GM19351 (cell line): ENCODE measurements around the gene CAVIN2.

ENCODE experiments used
- ATAC-seq: cut with Tn5 transposase; IDR thresholded peaks from one replicate; pipeline ENCODE4 v1.9.1; 2021; ENCODE audit warnings: mild to moderate bottlenecking, moderate library complexity; ENCODE audit not compliant: unreplicated experiment

The CAVIN2 gene

DNA sequence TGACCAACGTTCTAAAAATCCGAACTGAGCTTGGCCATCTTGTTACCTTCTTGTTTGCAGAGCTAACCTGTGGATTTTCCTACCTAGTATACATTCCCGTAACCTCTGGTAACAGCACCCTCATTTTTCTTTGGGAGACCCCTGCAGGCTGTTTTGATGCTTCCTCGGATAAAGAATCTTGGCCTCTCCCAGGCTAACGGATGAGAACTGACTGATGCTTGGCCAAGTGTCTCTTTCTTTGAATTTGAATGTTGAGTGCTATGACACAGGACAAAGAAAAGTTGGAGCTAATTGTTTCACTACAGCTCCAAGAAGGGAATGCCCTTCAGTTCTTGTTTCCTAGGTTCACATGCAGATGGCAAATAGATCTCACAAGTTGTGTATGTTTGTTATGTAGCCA, 19.3 kb upstream of the CAVIN2 start:
- ATAC-seq, result no peak

DNA sequence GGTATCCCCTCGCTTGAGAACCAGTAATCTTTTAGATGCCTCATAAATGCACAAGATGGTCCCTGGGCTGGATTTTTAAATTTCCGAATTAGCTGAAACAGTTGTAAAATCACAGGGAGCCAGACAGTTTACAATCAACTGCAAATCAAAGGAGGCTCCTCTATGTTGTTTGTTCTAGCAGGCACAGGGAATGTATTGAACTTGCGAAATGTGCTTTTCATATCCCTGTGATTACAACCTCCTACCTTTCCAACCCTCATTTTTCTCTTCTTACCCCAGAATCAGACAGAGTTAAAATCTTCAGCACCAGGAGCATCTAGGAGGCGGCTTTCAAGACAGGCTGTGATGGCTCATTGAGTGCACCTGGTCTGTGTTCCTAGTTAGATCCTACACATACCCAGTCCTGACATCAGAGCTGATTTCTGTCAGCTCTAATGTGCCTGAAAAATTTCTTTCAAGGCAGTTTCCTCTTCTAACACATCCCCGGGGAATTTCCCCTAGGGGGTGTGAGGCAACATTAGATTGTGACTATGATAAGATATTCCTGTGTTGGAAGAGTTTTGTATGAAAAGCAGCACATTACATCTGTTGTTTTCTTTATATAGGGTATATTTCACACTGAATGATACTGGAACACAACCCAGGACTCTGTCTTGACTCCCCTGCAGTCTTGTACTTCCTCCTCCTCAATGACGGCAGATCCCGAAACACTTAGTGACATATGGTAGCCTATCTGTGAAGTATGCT, 17.9 kb upstream of the CAVIN2 start:
- no peak for ATAC-seq

DNA sequence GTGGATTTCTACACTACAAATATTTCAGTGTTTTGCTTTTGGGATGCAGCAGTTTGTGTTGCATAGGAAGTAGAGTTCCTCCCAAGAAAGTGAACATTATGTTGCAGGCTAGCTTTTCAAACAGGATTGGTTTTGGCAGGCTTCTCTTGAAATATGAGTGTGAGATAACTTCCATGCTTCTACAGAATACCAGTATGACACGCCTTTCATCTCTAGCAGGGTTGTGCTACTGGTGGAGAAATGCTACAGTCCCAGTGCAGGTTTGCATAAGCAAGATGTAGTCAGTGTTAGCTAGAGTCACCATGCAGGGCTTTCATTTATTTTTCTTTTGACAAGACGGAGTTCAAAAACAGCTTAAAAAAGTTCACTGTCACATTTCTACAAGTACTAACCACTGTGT, 17.1 kb upstream of the CAVIN2 start:
- no peak for ATAC-seq

DNA sequence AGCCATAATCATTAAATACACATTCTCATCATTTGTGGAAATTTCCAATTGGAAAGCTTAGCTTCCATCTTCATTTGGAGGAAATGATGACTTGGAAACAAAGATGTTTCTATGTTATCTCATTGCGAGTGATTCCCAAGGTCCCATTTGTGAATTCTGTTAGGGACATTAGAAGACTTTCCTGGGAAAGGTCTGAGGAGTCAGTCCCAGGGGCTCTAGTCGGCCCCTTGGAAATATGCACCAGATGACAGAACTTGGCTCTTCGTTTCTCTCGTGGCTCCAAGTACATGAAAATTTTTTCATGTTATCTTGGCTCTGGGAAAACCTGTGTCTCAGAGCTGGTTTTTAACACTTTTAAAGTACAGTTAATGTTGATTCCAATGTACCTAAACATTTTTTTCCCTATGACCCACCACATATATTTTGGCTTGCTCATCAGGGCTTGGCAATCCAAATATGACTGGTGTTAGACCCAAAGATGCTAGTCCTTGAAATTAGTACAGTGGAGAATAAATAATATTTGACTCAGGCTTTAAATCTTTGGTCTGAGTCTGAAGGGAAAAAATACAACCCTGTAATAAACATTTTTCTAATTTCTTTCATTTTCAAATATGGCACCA, 15.4 kb upstream of the CAVIN2 start:
- no peak for ATAC-seq

DNA sequence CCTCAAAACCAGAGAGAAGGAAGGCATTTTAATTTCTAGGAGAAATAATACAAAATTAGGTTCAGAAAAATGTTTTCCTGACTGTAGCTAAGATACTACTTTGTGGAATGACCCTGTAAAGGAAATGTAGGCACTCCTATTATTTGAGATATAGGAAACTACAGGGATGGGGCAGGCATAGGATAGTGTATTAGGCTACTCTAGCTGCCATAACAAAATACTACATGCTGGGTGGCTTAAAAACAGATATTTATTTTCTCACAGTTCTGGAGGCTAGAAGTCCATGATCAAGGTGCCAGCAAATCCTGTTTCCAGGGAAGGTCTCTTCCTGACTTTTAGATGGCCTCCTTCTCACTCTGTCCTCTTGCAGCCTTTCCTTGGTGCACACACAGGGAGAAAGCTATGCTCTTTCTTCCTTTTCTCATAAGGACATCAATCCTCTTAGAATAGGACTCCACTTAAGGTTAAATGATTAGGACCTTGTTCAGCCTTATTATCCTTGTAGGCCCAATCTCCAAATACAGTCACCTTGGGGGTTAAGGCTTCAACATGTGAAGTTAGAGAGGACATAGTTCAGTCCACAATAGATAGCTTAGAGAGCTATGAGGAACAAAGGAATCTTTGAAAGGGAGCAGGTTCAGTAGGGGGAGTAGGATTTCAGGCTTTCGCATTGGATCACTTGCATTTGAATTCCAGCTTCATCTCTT, 14.0 kb upstream of the CAVIN2 start:
- ATAC-seq, result no peak

DNA sequence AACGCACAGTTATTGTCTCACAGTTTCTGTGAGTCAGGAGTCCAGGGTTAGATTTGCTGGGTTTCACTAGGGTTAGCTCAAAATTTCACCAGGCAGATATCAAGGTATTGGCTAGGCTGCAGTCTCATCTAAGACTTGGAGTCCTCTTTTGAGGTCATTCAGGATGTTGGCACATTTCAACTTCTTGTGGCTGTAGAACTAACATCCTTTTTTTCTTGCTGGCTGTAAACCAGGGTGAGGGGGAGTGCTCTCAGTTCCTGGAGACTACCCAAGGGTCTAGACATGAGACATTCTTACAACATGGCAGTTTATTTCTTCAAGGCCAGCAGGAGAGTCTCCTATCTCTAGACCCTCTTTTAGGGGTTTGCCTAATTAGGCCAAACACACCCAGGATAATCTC, 12.8 kb upstream of the CAVIN2 start:
- no peak for ATAC-seq

DNA sequence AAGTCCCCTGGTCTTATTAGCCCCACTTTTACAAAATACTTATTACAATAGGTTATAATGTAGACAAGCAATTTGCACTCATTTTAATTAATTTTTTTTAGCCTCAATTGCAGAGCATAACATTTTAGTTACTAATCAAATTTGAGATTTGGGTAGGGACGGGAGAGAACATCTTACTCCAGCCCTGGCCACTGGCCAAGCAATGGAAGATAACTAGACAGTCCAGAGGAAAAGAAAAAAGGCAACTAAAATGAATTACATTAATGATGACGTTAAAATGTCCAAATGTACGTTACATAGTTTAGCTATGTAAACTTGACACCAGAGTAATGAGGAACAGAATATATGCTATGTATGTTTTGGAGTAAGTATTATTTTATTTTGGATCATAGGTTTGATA, 11.0 kb upstream of the CAVIN2 start:
- ATAC-seq, result no peak

DNA sequence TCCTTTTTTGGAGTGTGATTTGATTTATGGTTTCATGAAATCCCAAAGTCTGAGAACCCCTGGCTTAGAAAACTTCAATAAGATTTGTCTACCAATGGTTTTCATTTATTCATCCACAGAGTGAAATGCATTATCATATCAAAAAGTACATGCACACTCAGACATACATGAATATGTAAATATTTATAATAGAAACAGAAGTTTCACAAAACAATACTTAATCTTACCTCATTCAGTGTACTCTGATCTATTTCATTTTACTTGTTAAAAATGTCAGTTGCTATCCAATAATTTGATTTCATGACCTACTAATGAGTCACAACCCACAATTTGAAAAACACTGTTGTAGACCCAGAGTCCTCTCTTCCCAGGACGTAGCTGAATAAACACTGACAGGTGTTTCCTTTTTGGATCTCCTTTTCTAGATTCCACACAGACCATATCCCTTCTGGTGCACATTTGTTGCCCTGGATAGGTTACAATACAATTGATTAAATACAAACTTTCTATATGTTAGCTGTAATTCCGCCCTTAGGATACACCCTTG, 10.4 kb upstream of the CAVIN2 start:
- ATAC-seq, result no peak

DNA sequence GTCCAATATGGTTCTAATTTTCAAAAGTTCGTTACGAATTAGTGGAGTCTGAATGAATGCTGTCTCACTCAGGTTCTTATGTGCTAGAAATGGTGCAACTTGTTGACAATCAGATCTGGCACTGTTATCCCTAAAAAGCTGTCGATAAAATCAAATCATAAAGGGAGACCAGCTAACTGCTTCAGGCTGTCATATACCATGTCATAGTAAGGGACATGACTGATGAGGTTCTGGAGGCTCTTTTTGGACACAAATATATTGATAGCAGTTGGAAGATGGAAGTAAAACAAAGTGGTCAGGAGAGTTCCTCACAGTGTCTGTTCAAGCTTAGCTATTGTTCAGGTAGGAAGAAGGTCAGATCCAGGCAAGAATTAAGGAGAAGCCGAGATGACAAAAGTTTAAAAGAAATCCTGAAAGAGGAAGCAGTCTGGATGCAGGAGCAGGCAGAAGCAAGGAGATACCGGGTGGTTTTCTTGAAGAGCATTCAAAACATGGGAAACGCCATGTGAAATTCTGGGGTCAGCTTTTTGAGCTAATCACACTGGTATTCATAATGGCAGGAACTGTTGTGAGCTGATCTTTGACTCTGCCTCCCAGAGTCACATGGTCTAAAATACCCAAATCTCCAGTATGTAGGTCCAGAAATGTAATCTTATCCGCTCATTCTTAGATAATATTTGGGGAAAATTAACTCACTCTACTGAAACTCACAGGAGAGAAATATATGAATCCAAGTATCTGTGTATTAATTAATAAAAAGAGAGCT, 9.4 kb upstream of the CAVIN2 start:
- no peak for ATAC-seq

DNA sequence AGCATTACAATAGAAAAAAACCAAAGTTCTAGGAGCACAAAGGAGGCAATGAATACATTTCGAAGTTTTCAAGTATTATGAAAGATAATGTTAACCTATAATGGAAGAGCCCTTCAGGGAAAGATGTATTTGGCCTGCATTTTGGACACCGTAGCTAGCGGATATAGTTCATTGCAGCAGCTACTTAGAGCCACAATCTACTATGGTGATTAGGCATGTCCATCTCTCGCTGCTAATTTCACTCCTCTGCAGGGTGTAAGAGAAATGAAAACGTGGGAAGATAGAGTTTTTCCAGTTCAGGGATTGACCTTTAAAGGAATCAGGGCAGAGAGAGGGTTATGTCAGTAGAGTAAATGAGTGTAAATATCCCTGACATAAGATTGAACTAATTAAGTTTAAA, 8.5 kb upstream of the CAVIN2 start:
- no peak for ATAC-seq

DNA sequence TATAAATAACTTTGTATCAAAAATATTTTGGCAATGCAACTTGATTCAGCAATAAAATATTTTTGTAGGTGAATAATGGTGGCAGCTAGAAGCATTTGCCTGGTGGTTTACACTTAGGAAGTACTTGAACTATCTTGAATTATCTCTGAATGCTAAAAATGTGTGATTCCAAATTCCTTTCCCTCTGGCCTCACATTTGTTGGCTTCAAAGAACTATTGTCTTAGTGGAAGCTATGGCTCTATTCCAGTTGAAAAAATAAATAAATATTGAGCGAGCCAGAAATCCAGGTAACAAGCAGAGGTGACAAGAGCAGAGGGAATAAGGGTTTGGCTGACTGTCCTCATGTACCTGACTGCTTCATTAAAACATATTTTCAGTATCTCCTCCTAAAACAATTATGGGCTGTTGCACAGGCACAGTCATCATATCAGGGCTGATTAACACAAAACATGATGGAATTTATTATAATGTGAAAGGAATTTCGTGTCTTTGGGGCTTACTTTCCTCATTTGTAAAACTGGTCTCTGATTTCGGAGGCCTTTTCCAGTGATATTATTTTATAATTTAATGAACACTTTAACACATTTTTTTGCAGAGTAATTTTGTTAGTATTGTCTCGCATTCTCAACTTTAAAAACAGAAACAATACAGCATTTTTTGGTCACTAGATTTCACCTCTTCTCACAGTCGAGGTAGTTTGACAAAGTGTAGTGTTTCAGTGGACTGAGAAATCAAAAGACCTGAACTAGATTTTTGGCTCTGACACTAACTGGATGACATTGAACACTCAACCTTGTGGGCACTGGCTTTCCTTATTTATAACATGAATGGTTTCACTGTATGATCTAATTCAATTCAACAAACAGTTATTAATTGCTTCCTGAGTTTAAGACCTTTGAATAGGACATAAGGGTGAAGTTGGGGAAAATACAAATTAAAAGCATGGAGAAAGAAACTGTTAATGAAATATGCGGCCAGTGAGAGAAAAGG, 7.8 kb upstream of the CAVIN2 start:
- ATAC-seq, result no peak

DNA sequence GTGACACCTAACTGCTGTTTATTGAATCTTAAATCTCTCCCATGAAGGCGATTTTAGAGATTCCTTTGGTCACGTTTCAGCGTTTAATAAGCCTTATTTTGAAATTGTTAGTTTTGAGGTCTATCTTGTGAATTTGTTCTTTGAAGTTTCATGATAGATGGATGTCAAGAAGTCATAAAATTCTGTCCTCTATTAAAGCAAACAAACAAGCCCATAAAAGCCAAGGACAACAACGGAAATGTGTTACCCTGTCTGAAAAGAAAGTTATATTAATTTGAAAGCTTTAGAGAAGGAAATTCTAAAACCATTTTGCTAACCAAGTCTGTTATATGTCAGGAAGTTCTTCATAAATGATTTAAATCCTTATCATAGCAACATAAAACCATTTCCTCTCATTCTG, 7.0 kb upstream of the CAVIN2 start:
- no peak for ATAC-seq

DNA sequence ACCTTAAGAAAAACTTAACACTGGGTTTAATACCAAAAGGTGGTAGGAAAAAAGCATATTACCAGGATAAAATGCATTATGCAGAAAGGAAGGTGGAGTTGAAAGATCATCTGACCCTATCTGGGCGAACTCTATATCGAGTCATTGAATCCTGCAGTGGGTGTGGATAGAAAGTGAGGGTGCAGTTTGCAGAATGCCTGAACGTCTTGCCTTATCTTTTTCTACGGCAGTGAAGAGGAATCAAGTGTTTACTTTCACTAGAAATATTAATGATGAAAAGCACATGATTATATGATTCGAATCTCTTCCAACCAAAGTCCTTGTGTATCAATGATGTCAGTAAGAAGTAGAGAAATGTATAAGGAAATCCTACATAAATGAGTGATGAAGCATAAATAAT, 4.3 kb upstream of the CAVIN2 start:
- no peak for ATAC-seq

DNA sequence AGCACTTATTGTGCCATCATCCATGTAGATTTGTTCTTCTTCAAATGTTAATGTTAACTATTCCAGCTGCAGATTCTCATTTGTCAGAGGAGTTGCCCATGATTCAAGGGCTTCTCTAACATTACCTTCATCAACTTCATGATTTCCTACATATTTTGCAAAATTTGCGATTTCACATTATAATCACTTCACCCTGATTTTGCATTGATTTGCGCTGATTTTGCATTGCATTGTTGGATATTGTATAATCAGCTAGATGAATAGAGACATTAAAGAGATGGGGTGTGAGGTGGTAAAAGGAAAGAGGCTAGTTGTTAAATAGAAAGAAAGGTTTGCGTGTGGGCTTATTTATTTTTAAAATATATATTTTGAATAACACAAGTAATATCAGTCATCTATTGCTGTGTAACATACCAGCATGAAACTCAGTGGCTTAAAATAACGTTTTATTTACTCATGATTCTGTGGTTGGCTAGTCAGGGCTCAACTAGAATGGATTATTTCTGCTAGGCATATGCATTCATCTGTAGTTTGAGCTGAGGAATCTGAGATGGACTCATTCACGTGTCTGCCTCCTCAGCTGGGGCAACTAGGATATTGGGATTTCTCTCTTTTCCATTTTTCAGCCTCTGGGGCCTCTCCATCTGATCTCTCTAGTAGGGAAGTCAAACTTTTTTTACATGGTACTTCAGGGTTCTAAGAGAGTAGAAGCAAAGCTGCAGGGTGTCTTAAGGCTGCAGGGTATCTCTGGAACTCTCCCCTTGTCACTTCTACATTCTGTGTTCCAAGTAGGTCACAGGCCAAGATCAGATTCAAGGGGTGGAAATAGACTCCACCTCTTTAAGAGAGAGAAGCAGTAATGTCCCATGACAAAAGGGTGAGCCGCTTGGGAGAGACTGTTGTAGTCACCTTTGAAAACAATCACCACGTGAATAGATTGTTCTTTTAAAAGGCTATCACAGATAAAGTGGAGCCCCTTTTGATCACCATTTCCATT, 2.2 kb upstream of the CAVIN2 start:
- no peak for ATAC-seq

DNA sequence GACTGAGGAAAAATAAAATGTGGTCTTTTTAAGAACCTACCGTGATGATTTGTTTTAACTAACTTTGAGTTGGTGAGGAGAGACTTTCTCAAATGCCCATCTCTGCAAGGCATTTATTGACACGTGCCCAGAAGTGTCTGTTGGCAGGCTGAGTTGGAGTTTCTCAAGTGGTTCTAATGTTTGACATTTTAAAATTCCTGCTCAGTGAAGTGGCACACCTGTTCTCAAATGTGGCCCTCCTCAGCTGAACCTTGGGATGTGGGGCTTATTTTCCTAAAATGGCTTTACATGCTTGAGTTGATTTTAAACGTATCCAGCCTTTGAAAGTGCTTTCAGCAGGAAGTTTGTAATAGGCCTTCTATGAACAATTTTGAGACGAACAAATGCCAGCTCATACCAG, 876 bp upstream of the CAVIN2 start:
- no peak for ATAC-seq

DNA sequence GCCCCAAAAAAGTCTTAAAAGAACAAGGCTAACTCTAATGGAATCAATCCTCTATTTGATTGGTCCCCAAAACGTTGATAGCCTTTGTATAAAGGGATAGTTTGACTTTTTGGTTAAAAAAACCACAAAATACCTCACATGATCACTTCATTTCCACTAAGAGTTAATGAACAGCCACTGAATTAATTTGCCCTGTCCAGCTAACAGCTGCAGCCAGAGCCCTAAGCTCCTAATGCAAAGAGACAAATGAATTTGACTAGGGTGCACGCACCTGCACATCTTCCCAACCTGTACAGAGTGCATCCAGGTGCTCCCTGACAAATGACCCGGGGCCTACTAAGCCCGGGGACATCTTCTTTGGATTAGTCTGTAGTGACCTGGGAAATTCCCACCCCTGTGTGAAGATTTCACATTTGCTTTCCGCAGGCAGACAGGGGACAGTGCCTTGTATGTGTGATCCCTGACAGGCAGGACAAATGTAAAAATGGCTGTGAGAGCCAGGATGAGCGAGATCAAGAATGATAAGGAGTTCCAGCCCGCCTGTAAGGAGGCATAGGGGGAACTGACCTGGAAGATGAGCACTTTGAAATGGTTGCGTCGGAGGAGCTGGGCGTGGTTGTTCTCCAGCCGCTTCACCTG, 893 bp downstream of the CAVIN2 start:
- ATAC-seq, result peak; percentile 8

DNA sequence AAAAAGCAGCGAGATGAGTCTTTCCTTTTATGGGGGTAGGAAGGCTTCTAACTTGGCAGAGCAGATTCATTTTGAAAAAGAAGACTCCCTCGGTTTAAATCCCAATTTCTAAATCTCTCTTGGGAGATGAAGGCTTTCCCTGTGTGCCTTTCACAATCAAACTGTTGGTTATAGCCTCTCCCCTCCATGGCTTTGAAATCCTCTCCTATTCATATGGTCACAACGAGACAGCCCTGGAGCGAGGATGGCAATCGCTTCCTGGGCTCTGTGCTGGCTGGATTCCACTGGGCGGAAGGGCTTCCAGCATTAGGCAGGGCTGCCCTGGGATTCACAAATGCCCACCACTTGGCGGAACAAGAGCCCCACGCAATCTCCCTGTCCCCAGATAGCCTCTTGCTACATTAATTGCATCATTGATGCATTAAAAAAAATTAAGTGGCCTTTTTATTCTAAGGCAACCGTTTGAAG, 1.6 kb downstream of the CAVIN2 start:
- no peak for ATAC-seq

DNA sequence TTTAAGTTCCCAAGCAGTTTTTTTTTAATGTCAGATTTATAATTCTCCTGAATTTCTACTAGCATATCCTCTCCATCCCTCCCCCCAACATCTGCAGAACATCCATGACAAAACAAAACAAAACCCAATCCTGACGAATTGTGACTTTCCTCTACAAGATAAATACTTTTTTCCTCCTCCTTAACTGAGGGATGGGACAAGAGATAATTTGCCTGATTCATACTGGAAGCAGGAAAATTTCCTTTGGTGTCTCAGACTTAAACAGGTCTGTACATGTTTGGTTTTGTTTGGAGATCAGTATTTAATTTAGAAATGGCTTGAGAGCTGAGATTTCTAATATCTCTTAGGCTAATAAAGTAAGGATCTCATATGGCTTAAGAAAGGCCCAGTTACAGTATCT, 2.2 kb downstream of the CAVIN2 start:
- ATAC-seq, result no peak
